ENCODE data around the gene RGCC.

RGCC gene

DNA sequence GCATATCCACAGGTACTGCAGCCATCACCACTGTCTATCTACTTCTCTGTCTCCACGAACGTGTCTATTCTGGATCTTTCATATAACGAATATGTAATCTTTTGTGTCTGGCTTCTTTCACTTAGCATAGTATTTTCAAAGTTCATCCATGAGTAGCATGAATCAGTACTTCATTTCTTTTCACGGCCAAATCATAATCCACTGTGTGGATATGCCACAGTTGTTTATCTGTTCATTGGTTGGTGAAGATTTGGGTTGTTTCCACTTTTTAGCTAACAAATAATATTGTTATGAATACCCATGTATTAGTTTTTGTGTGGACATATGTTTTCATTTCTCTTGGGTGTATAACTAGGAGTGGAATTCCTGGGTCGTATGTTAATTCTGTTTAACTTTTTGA is 14.4 kb downstream of the RGCC start:
- H3K4me3 ChIP-seq (ENCODE audit: low read depth, low read length) = no peak overlapping the region
- no peaks in the 10 kb centered on the region for H3K36me3 ChIP-seq
- no peaks in the 10 kb centered on the region; the same call in 1 of the 2 replicates for H3K27me3 ChIP-seq
- no peaks in the 10 kb centered on the region for H3K9me3 ChIP-seq
- DNase-seq = no peak
- no peaks in the 10 kb centered on the region for H3K4me1 ChIP-seq
- TF ChIP-seq, protein P1, sequence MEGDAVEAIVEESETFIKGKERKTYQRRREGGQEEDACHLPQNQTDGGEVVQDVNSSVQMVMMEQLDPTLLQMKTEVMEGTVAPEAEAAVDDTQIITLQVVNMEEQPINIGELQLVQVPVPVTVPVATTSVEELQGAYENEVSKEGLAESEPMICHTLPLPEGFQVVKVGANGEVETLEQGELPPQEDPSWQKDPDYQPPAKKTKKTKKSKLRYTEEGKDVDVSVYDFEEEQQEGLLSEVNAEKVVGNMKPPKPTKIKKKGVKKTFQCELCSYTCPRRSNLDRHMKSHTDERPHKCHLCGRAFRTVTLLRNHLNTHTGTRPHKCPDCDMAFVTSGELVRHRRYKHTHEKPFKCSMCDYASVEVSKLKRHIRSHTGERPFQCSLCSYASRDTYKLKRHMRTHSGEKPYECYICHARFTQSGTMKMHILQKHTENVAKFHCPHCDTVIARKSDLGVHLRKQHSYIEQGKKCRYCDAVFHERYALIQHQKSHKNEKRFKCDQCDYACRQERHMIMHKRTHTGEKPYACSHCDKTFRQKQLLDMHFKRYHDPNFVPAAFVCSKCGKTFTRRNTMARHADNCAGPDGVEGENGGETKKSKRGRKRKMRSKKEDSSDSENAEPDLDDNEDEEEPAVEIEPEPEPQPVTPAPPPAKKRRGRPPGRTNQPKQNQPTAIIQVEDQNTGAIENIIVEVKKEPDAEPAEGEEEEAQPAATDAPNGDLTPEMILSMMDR (IDR thresholded peaks at IDR 0.05; ENCODE audit: low read depth, low read length) = no peak

DNA sequence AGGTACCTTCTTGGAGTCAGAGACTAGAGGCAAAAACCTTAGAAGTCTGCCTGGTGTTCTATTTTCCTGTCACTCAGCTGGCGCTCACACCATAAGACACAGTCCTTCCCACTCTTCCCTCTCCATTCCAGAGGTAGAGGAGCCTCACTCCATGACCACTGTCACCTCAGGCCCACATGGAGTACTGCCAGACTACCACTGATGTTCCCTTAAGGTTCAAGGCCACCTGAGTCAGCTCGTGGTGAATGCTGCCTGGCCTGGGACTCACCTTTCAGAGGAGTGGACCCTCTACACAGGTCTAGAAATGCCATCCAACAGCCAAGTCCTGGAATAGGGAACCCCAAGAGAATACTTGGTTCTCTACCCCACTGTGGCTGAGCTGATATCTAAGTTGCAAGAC is 29.9 kb downstream of the RGCC start:
- Histone ChIP-seq H3K27me3 (peaks cover 5% of the 10 kb centered on the region; the same call in 1 of the 2 replicates), H3K9me3 (no peaks in the 10 kb centered on the region), H3K4me3 (ENCODE audit: low read depth, low read length) (no peak overlapping the region), H3K36me3 (no peaks in the 10 kb centered on the region), H3K4me1 (no peaks in the 10 kb centered on the region)
- TF ChIP-seq, protein P1 (IDR thresholded peaks at IDR 0.05; ENCODE audit: low read depth, low read length) = no peak
- no peak for DNase-seq

DNA sequence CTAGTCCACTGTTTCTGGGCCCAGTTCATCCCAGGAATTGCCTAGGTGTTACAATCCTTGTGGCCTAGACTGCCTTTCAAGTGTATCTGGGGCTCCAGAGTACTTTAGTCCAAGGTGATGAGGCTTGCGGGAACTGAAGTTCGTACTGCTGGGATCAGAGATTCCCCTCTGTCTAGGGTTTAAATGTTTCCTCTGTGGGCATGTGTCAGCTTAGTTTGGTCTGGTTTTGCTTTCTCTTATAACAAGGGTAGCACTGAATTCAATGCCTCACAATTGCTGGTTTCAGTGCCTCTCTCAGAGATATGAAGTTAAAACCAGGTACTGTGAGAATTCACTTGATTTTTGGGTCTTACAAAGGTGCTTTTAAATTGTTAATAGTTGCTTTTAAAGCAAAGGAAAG is 30.8 kb downstream of the RGCC start:
- Histone ChIP-seq H3K27me3 (peaks cover 5% of the 10 kb centered on the region; the same call in 1 of the 2 replicates), H3K36me3 (no peaks in the 10 kb centered on the region), H3K4me1 (no peaks in the 10 kb centered on the region), H3K4me3 (ENCODE audit: low read depth, low read length) (no peak overlapping the region), H3K9me3 (no peaks in the 10 kb centered on the region)
- TF ChIP-seq, protein P1 (IDR thresholded peaks at IDR 0.05; ENCODE audit: low read depth, low read length) = no peak
- no peak for DNase-seq

DNA sequence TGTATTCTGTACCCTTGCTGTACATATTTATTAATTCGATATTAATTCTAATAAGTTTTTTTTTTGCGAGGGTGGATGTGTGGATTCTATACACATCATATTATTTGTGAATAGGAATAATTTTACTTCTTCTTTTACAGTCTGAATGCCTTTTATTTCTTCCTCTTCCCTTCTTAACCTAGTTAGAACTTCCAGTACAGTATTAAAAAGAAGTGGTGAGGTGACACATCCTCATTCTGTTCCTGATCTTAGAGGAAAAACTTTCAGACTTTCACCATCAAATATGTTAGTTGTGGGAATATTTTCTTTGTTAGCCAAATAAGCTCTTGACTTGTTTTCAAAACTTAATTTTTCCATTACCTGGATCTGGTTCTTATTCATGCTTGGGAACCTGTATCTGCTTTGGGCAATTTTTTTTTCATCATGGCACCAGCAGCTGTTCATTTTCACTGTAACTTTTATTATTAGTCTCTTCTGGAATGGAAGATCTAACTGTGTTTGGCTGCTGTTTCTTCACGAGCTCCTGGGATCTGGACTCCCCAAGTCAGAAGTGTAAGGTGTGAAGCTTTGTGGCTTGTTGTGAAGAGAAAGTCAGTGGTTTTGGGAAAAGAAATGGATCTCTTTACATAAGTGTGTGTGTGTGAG is 33.1 kb downstream of the RGCC start:
- Histone ChIP-seq H3K9me3 (no peaks in the 10 kb centered on the region), H3K4me3 (ENCODE audit: low read depth, low read length) (no peak overlapping the region), H3K36me3 (no peaks in the 10 kb centered on the region), H3K27me3 (peaks cover 4% of the 10 kb centered on the region; the same call in 1 of the 2 replicates), H3K4me1 (no peaks in the 10 kb centered on the region)
- no peak for DNase-seq
- TF ChIP-seq, protein P1 (IDR thresholded peaks at IDR 0.05; ENCODE audit: low read depth, low read length) = no peak

DNA sequence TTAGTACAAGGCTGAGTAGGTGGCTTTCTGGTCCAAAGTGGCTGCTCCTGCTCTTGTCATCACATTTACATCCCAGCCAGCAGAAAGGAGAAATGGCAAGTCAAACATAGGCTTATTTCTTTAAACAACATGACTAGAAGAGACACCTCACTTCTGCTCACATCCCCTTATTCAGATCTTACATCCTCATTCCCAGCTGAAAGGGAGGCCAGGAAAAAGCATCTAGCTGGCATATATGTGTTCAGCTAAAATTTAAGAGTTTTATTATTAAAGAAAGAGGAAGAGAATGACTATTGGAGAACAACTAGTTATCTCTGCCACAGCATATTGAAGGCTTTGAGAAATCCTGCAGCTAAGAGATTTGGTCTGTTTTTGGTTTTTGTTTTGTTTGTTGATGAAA is 34.1 kb downstream of the RGCC start:
- Histone ChIP-seq H3K27me3 (no peaks in the 10 kb centered on the region), H3K4me1 (no peaks in the 10 kb centered on the region), H3K4me3 (ENCODE audit: low read depth, low read length) (no peak overlapping the region), H3K36me3 (no peaks in the 10 kb centered on the region), H3K9me3 (no peaks in the 10 kb centered on the region)
- TF ChIP-seq, protein P1 (IDR thresholded peaks at IDR 0.05; ENCODE audit: low read depth, low read length) = no peak
- no peak for DNase-seq

DNA sequence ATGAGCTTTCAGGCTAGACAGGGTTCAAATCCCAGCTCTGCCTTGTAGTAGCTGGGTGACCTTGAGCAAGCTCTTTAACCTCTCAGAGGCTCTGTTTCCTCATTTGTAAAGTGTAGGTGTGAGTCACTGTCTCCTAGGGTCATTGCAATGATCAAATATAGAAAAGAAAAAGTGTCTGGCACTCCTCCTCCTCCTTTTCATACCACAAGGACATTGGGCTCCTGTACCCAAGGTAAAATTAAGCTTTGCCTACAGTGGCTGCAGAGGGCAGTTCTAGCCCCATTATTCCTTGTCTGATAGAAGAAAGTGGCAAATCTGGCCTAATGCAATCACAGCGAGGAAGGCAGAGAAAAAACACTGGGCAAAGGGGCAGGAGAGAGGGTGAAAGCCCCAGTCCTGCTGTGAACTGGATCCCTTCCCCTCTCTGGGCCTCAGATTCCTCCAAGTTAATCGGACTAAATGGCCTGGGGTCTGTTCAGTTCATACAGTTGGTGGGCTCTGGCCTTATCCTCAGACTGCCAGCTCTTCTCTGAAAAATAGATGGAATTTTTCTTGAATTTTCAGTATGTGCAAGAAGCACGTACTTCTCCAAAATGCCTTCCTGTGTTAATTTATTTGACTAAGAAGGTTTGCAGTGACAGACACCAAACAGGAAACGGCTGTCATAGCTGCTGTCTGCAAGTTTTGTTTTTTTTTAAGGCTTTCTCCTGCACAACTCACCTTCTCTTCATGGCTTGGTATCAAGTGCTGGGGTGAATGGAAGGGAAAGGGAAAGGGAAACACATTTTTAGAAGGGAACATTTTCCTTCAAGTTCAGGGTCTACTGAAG is 35.3 kb downstream of the RGCC start:
- TF ChIP-seq, protein P1 (IDR thresholded peaks at IDR 0.05; ENCODE audit: low read depth, low read length) = no peak
- Histone ChIP-seq H3K36me3 (no peaks in the 10 kb centered on the region), H3K9me3 (no peaks in the 10 kb centered on the region), H3K4me3 (ENCODE audit: low read depth, low read length) (no peak overlapping the region), H3K27me3 (no peaks in the 10 kb centered on the region; the same call in 1 of the 2 replicates), H3K4me1 (no peaks in the 10 kb centered on the region)
- no peak for DNase-seq
